ENCODE measurements around the gene PITPNM3. TPM values are rescaled to one million over a fixed set of nuclear protein-coding genes. Genes with fewer than 3 reads are reported as not detected.
A peak's percentile ranks its signal among the peaks of the same experiment; 100 is the strongest.

PITPNM3 gene
- total and polyA plus RNA-seq, 2 experiments from 2014 or later: 1.0 to 1.5 TPM

GRCh38 chr17:6502142-6502541 lies 54.2 kb downstream of the PITPNM3 start:
- Histone ChIP-seq H3K4me3 (no peak overlapping the region), H3K36me3 (ENCODE audit: insufficient read depth) (no peaks in the 10 kb centered on the region), H3K4me1 (ENCODE audit: insufficient read depth) (peaks cover 14% of the 10 kb centered on the region), H3K9me2 (ENCODE audit: insufficient read depth) (no peaks in the 10 kb centered on the region), H2AFZ (no peak overlapping the region), H3F3A (replicated peaks; ENCODE audit: low read depth) (no peaks in the 10 kb centered on the region), H4K20me1 (replicated peaks; ENCODE audit: insufficient read depth) (no peaks in the 10 kb centered on the region), H3K27ac (ENCODE audit: low read depth) (no peak overlapping the region), H3K79me2 (replicated peaks; ENCODE audit: insufficient read depth) (no peaks in the 10 kb centered on the region), H3K4me2 (no peak overlapping the region), H3K27me3 (ENCODE audit: insufficient read depth) (no peaks in the 10 kb centered on the region)
- TF ChIP-seq STAT1 (IDR thresholded peaks at IDR 0.05; ENCODE audit: unreplicated experiment) (no peak), NANOG (IDR thresholded peaks at IDR 0.05; ENCODE audit: borderline replicate concordance) (no peak), EZH2phosphoT487 (IDR thresholded peaks at IDR 0.05; ENCODE audit: unreplicated experiment) (no peak), CREB1 (CRISPR knock-in tag; IDR thresholded peaks at IDR 0.05; ENCODE audit: low read depth) (no peak), EZH2 (IDR thresholded peaks at IDR 0.05; ENCODE audit: low read depth, unreplicated experiment) (no peak), ZNF114 (CRISPR knock-in tag; IDR thresholded peaks at IDR 0.05) (no peak)
- peaks cover 33% of the 10 kb centered on the region for H3K4me1 Mint-ChIP-seq
- ATAC-seq: no peak
- peaks cover 10% of the 10 kb centered on the region for H3K9me3 Mint-ChIP-seq
- no peak overlapping the region for H3K27ac Mint-ChIP-seq
- peaks cover 10% of the 10 kb centered on the region for H3K27me3 Mint-ChIP-seq (ENCODE audit: insufficient read depth, low read depth, poor library complexity)
- DNase-seq (ENCODE audit: low spot score): no peak
- peaks cover 13% of the 10 kb centered on the region; the same call in 2 of the 3 replicates for H3K36me3 Mint-ChIP-seq (ENCODE audit: low read depth)
- no peak overlapping the region for H3K4me3 Mint-ChIP-seq

GRCh38 chr17:6501359-6501758 lies 55.0 kb downstream of the PITPNM3 start:
- Histone ChIP-seq H3K4me1 (ENCODE audit: insufficient read depth) (peaks cover 21% of the 10 kb centered on the region), H3K36me3 (ENCODE audit: insufficient read depth) (no peaks in the 10 kb centered on the region), H3K27me3 (ENCODE audit: insufficient read depth) (no peaks in the 10 kb centered on the region), H4K20me1 (replicated peaks; ENCODE audit: insufficient read depth) (no peaks in the 10 kb centered on the region), H3K79me2 (replicated peaks; ENCODE audit: insufficient read depth) (no peaks in the 10 kb centered on the region), H2AFZ (no peak overlapping the region), H3K4me2 (no peak overlapping the region), H3K4me3 (no peak overlapping the region), H3K27ac (ENCODE audit: low read depth) (no peak overlapping the region), H3K9me2 (ENCODE audit: insufficient read depth) (no peaks in the 10 kb centered on the region), H3F3A (replicated peaks; ENCODE audit: low read depth) (no peaks in the 10 kb centered on the region)
- ATAC-seq (peak; percentile 68), DNase-seq (ENCODE audit: low spot score) (peak; percentile 30)
- no peak overlapping the region for H3K4me3 Mint-ChIP-seq
- TF ChIP-seq EZH2 (IDR thresholded peaks at IDR 0.05; ENCODE audit: low read depth, unreplicated experiment) (no peak), ETS1 (IDR thresholded peaks at IDR 0.05) (no peak), STAT1 (IDR thresholded peaks at IDR 0.05; ENCODE audit: unreplicated experiment) (no peak), ZNF114 (CRISPR knock-in tag; IDR thresholded peaks at IDR 0.05) (no peak), POLR2AphosphoS5 (IDR thresholded peaks at IDR 0.05; ENCODE audit: low read depth) (no peak)
- TF ChIP-seq, protein P1, sequence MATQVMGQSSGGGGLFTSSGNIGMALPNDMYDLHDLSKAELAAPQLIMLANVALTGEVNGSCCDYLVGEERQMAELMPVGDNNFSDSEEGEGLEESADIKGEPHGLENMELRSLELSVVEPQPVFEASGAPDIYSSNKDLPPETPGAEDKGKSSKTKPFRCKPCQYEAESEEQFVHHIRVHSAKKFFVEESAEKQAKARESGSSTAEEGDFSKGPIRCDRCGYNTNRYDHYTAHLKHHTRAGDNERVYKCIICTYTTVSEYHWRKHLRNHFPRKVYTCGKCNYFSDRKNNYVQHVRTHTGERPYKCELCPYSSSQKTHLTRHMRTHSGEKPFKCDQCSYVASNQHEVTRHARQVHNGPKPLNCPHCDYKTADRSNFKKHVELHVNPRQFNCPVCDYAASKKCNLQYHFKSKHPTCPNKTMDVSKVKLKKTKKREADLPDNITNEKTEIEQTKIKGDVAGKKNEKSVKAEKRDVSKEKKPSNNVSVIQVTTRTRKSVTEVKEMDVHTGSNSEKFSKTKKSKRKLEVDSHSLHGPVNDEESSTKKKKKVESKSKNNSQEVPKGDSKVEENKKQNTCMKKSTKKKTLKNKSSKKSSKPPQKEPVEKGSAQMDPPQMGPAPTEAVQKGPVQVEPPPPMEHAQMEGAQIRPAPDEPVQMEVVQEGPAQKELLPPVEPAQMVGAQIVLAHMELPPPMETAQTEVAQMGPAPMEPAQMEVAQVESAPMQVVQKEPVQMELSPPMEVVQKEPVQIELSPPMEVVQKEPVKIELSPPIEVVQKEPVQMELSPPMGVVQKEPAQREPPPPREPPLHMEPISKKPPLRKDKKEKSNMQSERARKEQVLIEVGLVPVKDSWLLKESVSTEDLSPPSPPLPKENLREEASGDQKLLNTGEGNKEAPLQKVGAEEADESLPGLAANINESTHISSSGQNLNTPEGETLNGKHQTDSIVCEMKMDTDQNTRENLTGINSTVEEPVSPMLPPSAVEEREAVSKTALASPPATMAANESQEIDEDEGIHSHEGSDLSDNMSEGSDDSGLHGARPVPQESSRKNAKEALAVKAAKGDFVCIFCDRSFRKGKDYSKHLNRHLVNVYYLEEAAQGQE (IDR thresholded peaks at IDR 0.05; ENCODE audit: unreplicated experiment): no peak
- TF ChIP-seq, protein P2, sequence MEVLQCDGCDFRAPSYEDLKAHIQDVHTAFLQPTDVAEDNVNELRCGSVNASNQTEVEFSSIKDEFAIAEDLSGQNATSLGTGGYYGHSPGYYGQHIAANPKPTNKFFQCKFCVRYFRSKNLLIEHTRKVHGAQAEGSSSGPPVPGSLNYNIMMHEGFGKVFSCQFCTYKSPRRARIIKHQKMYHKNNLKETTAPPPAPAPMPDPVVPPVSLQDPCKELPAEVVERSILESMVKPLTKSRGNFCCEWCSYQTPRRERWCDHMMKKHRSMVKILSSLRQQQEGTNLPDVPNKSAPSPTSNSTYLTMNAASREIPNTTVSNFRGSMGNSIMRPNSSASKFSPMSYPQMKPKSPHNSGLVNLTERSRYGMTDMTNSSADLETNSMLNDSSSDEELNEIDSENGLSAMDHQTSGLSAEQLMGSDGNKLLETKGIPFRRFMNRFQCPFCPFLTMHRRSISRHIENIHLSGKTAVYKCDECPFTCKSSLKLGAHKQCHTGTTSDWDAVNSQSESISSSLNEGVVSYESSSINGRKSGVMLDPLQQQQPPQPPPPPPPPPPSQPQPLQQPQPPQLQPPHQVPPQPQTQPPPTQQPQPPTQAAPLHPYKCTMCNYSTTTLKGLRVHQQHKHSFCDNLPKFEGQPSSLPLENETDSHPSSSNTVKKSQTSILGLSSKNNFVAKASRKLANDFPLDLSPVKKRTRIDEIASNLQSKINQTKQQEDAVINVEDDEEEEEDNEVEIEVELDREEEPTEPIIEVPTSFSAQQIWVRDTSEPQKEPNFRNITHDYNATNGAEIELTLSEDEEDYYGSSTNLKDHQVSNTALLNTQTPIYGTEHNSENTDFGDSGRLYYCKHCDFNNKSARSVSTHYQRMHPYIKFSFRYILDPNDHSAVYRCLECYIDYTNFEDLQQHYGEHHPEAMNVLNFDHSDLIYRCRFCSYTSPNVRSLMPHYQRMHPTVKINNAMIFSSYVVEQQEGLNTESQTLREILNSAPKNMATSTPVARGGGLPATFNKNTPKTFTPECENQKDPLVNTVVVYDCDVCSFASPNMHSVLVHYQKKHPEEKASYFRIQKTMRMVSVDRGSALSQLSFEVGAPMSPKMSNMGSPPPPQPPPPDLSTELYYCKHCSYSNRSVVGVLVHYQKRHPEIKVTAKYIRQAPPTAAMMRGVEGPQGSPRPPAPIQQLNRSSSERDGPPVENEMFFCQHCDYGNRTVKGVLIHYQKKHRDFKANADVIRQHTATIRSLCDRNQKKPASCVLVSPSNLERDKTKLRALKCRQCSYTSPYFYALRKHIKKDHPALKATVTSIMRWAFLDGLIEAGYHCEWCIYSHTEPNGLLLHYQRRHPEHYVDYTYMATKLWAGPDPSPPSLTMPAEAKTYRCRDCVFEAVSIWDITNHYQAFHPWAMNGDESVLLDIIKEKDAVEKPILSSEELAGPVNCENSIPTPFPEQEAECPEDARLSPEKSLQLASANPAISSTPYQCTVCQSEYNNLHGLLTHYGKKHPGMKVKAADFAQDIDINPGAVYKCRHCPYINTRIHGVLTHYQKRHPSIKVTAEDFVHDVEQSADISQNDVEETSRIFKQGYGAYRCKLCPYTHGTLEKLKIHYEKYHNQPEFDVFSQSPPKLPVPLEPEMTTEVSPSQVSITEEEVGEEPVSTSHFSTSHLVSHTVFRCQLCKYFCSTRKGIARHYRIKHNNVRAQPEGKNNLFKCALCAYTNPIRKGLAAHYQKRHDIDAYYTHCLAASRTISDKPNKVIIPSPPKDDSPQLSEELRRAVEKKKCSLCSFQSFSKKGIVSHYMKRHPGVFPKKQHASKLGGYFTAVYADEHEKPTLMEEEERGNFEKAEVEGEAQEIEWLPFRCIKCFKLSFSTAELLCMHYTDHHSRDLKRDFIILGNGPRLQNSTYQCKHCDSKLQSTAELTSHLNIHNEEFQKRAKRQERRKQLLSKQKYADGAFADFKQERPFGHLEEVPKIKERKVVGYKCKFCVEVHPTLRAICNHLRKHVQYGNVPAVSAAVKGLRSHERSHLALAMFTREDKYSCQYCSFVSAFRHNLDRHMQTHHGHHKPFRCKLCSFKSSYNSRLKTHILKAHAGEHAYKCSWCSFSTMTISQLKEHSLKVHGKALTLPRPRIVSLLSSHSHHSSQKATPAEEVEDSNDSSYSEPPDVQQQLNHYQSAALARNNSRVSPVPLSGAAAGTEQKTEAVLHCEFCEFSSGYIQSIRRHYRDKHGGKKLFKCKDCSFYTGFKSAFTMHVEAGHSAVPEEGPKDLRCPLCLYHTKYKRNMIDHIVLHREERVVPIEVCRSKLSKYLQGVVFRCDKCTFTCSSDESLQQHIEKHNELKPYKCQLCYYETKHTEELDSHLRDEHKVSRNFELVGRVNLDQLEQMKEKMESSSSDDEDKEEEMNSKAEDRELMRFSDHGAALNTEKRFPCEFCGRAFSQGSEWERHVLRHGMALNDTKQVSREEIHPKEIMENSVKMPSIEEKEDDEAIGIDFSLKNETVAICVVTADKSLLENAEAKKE (CRISPR knock-in tag; IDR thresholded peaks at IDR 0.05): no peak
- peaks cover 14% of the 10 kb centered on the region for H3K27me3 Mint-ChIP-seq (ENCODE audit: insufficient read depth, low read depth, poor library complexity)
- H3K4me1 Mint-ChIP-seq: peaks cover 41% of the 10 kb centered on the region
- H3K9me3 Mint-ChIP-seq: peaks cover 10% of the 10 kb centered on the region
- H3K36me3 Mint-ChIP-seq (ENCODE audit: low read depth): peaks cover 13% of the 10 kb centered on the region; the same call in 2 of the 3 replicates
- H3K27ac Mint-ChIP-seq: no peak overlapping the region
